PC-9 (cell line): ENCODE data around the gene MAPK10.

ENCODE experiments used
- CTCF ChIP-seq: fragments of 200-600 bp; sonication (generic); conservative IDR thresholded peaks from 2 replicates; pipeline ENCODE4 v1.6.1; 2017; ENCODE audit warnings: mixed run types, antibody characterized with exemption, mild to moderate bottlenecking, moderate library complexity
- EZH2 ChIP-seq: fragments of 200-600 bp; sonication (generic); IDR thresholded peaks from 2 replicates; pipeline ENCODE4 v1.8.0; 2017; ENCODE audit warnings: antibody characterized with exemption, low read depth

- TF ChIP-seq CTCF = no peak
- no peak for TF ChIP-seq EZH2
Observed at GRCh38 chr4:86089053-86089452, 270.8 kb downstream of the MAPK10 start.
